GM18499 (cell line): ENCODE results near the gene TPRG1L.

ENCODE experiments used
- ATAC-seq: cut with Tn5 transposase; IDR thresholded peaks from one replicate; pipeline ENCODE4 v1.9.1; 2021; ENCODE audit warnings: moderate number of reproducible peaks; ENCODE audit not compliant: insufficient read depth, unreplicated experiment

The TPRG1L gene

GRCh38 chr1:3640121-3640837 is 15.5 kb downstream of the TPRG1L start:
- ATAC-seq, result no peak

DNA sequence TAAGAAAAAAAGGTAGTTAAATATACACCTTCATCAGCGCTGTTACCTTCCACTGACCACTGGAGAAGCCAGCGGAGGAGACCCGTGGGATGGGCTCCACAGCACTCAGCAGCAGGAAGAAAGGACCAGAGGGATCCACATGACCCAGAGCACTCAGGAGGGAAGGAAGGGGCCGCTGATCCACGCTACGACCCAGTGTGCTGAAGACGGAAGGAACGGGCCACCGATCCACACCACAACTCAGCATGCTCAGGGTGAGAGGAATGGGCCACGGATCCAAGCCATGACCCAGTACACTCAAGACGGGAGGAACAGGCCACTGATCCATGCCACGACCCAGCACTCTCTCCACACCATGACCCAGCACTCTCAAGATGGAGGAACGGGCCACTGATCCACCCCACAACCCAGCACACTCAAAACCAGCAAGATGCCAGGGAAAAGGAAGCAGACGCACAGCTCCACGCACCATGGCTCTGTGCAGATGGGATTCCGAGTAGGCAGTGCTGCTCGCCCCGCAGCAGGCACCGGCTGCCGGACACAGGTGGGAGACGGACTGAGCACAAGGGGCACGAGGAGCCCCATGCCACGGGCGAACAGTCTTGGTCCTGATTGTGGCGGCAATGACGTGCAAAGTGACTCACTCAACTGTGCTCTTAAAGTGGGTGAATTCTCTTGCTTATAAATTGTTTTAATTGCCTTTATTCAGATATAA is 16.4 kb downstream of the TPRG1L start:
- no peak for ATAC-seq

DNA sequence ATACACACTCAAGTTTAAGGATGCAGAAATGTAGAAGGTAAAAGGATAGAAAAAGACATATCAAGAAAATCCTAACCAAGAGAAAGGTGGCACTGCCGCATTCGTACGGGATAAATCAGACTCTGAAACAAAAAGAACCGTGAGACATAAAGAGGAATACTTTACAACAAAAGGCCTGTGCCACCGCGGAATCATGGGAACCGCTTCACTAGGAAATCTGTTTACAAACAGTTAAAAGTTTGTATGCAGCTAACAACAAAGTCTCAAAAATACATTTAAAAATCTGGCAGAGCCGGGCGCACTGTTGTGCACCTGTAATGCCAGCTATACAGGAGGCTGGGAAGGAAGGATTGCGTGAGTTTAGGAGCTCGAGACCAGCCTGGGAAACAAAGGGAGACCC is 17.0 kb downstream of the TPRG1L start:
- ATAC-seq, result no peak

DNA sequence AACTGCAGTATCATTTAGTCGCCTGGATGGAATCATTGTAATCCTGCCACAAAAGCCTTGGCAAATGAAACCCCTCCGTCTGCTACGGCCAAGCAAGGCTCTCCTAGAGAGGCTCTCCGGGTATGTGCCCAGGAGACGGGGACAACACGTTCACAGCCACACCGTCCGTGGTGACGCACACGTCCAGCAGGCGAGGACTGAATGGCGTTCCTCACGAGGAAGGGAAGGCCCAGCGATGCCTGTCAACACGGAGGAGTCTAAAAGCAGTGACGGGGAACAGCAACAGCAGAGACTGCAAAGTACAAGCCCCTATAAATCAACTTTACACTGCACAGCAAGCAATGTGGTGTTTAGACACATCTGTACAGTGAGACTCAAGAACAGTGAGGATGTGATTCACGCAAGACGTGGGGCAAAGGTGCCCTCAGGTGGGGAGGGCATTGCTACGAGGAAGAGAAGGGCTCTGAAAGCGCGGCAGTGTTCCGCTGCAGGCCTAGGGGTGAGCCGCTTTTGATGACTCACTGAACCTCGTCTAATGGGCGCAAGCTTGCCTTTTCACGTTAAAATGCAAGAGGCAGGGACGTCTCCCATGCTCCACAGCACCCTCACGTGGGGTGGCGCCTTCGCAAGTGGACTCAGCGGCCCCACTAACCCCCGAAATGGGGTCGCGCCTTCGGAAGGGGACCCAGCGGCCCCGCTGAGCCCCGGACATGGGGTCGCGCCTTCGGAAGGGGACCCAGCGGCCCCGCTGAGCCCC is 18.3 kb downstream of the TPRG1L start:
- no peak for ATAC-seq

GRCh38 chr1:3644273-3644672 is 19.5 kb downstream of the TPRG1L start:
- no peak for ATAC-seq

DNA sequence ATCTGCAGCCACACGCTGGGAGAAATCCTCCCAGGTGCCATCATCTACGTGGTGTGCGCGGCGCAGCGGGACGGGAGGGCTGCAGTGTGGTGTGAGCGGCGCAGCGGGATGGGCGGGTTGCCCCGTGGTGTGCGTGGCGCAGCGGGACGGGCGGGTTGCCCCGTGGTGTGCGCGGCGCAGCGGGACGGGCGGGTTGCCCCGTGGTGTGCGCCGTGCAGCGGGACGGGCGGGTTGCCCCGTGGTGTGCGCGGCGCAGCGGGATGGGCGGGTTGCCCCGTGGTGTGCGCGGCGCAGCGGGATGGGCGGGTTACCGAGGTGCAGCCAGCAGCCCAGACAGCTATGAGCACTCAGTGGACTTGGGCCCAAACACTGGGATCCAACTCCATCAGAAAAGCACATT is 20.4 kb downstream of the TPRG1L start:
- no peak for ATAC-seq

GRCh38 chr1:3645666-3646355 is 21.0 kb downstream of the TPRG1L start:
- no peak for ATAC-seq

- no peak for ATAC-seq
Observed at GRCh38 chr1:3646596-3646995, 21.8 kb downstream of the TPRG1L start.

GRCh38 chr1:3649342-3650247 is 24.8 kb downstream of the TPRG1L start, which contains the start of gene WRAP73:
Gene WRAP73, minus strand, starts transcription at chr1:3650103. Its CDS starts 104 bp downstream, at chr1:3649999.
- ATAC-seq, result no peak

- ATAC-seq, result no peak
Observed at GRCh38 chr1:3650248-3651025, 25.6 kb downstream of the TPRG1L start.

DNA sequence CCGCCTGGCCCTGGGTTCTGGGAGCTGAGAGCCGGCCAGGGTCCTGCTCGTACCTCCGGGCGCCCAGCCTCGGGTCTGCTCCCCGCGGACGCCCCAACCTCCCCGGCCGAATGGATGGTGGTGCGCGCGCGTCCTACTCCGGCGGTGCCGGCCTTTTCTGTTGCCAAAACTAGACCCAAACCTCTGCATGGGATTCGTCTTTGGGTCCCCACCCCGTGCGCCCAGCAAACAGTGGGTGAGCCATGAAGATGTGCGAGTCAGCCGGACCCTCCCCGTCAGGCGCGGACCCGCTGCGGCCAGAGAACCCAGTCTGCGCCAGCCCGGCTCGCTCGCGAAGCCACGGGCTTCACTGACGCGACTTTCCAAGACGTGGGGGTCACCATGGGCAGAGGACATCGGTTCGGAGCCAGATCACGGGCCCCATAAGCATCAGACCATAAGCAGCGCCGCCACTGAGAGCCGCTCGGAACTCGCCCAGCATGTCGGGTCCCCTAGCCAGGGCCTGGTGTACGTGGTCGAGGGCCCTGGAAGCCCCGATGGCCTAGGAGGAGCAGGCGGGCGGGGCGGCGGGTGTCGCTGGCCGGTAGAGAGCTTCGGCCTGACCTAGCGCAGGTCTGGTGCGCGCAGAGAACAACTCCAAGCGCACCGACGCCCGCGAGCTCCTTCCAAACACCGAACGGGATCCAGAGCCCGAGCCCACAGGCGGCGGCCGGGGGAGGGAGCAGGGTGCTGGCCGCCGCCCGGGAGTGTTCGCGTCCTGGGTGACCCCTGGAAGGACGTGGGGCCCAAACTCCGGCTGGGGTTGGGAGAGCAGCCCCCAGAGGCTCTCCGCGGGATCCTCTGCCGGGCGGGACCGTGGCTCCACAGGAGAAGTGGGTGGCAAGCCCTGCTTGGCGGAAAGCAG is 26.5 kb downstream of the TPRG1L start:
- no peak for ATAC-seq

- ATAC-seq, result no peak
Observed at GRCh38 chr1:3651930-3652547, 27.2 kb downstream of the TPRG1L start, which contains the start of gene TP73. Gene TP73, plus strand, starts transcription at chr1:3652516. Its CDS starts 29,850 bp downstream, at chr1:3682366.

DNA sequence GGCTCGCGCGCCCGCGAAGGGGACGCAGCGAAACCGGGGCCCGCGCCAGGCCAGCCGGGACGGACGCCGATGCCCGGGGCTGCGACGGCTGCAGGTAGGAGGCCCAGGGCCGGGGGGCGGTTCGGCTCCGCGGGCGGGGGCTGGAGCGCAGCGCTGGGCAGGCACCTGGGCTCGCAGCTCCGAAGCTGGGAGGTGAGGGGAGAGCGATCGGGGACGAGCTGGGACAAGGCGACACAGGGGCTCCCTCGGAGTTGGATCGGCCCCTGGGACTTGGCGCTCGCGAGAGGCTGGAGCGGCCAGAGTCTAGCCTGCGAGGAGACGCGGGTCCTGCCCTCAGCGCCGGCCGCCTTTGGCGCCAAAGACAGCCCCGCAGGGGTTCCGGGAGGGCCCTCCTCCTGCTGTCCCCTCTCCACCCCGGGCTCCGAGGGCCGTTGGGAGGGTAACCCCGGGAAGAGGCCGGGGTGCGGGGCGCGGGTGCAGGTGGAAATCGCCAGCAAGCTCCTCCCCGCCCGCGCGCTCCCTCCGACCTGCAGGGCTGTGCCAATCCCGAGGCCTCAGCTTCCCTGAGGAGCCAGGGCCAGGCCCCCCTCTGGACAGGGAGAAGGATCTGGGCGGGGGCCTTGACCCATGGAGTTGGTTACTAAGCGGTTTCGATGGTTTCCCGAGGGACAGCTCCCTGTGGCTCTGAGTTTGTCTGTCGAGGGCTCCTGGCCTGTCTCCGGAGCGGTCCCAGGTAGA is 27.9 kb downstream of the TPRG1L start:
- ATAC-seq, result no peak

- no peak for ATAC-seq
Observed at GRCh38 chr1:3653286-3653618, 28.4 kb downstream of the TPRG1L start.

GRCh38 chr1:3654549-3655281 is 29.9 kb downstream of the TPRG1L start:
- no peak for ATAC-seq

DNA sequence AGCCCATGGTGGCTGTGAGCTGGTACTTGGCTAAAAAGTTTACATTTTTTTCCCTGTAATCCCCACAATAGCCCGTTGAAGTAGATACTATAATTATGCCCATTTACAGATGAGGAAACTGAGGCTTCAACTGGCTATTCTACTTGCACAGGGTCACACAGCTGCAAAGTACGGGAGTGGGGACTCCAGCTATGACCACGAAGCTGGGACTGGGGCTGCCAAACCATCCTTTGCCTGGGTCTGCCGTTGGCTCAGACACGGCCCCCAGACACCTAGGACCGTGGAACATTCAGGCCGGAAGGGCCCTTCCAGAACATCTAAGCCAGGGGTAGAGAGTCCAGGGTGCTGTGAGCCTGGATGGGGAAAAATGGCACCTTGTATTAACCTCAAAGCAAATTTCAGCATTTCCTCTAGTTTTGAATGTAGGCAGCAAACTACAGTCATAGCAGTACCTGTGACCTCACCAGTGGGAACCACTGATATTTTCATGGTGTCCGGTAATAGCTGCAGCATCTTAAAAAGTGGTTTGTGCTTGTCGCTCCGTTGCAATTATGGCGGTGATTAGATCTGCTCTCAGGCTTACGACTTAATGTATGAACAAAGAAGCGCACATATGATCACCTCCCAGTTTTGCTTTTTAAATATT is 31.8 kb downstream of the TPRG1L start:
- ATAC-seq, result no peak
